ENCODE data around the gene SP6. TPM values are rescaled to one million over a fixed set of nuclear protein-coding genes. Genes with fewer than 3 reads are reported as not detected.
A peak's percentile ranks its signal among the peaks of the same experiment; 100 is the strongest.

SP6 gene
- total RNA-seq, 4 donors from 2014 or later: 0.12 to 0.31 (median 0.14) TPM

GRCh38 chr17:47803201-47803600 is 47.8 kb downstream of the SP6 start:
- no peak for TF ChIP-seq CTCF (IDR thresholded peaks at IDR 0.05)
- no peak for TF ChIP-seq POLR2A (IDR thresholded peaks at IDR 0.05)
- no peak for TF ChIP-seq EP300 (IDR thresholded peaks at IDR 0.05)
- no peak for TF ChIP-seq POLR2AphosphoS5 (IDR thresholded peaks at IDR 0.05)
- no peak overlapping the region for H3K4me3 ChIP-seq
- no peaks in the 10 kb centered on the region for H3K4me1 ChIP-seq
- WGBS, 2 donors (ENCODE audit: low coverage in 1 of 2): 0 to 33% methylated on average over 1 to 3 of the region's 5 CpGs
- no peak overlapping the region for H3K27ac ChIP-seq
- ATAC-seq: no peak
- H3K9me3 ChIP-seq: no peaks in the 10 kb centered on the region
- H3K36me3 ChIP-seq: peaks cover 0 to 17% of the 10 kb centered on the region in 2 donors
- H3K27me3 ChIP-seq: peaks cover 19% of the 10 kb centered on the region

GRCh38 chr17:47802341-47803022 is 48.5 kb downstream of the SP6 start:
- 0 to 27% methylated on average over 1 to 3 of the region's 9 CpGs for WGBS, 2 donors (ENCODE audit: low coverage in 1 of 2)
- no peak for ATAC-seq
- no peaks in the 10 kb centered on the region for H3K9me3 ChIP-seq
- no peaks in the 10 kb centered on the region for H3K4me1 ChIP-seq
- peaks cover 24% of the 10 kb centered on the region for H3K27me3 ChIP-seq
- no peak overlapping the region for H3K27ac ChIP-seq
- no peak overlapping the region for H3K4me3 ChIP-seq
- TF ChIP-seq POLR2AphosphoS5 (IDR thresholded peaks at IDR 0.05): no peak
- peak in 3 of 4 experiments; percentile 36 to 57 (median 38) for TF ChIP-seq CTCF (IDR thresholded peaks at IDR 0.05)
- H3K36me3 ChIP-seq: peaks cover 0 to 10% of the 10 kb centered on the region in 2 donors

GRCh38 chr17:47801906-47802305 is 49.1 kb downstream of the SP6 start:
- 100% methylated on average over 1 of the region's 6 CpGs; no CpG with 5 or more reads in 1 of the 2 donors for WGBS, 2 donors (ENCODE audit: low coverage in 1 of 2)
- no peak for ATAC-seq
- H3K4me1 ChIP-seq: no peaks in the 10 kb centered on the region
- H3K36me3 ChIP-seq: peaks cover 0 to 4% of the 10 kb centered on the region in 2 donors
- TF ChIP-seq EP300 (IDR thresholded peaks at IDR 0.05): no peak
- TF ChIP-seq POLR2A (IDR thresholded peaks at IDR 0.05): no peak
- TF ChIP-seq CTCF (IDR thresholded peaks at IDR 0.05): no peak
- TF ChIP-seq POLR2AphosphoS5 (IDR thresholded peaks at IDR 0.05): no peak
- no peak overlapping the region for H3K27ac ChIP-seq
- H3K9me3 ChIP-seq: no peaks in the 10 kb centered on the region
- peaks cover 24% of the 10 kb centered on the region for H3K27me3 ChIP-seq
- no peak overlapping the region for H3K4me3 ChIP-seq

GRCh38 chr17:47801176-47801765 is 49.7 kb downstream of the SP6 start:
- TF ChIP-seq POLR2AphosphoS5 (IDR thresholded peaks at IDR 0.05) (no peak), CTCF (IDR thresholded peaks at IDR 0.05) (no peak), EP300 (IDR thresholded peaks at IDR 0.05) (no peak), POLR2A (IDR thresholded peaks at IDR 0.05) (no peak)
- Histone ChIP-seq H3K27me3 (peaks cover 24% of the 10 kb centered on the region), H3K4me3 (no peak overlapping the region), H3K27ac (no peak overlapping the region), H3K4me1 (no peaks in the 10 kb centered on the region), H3K9me3 (no peaks in the 10 kb centered on the region), H3K36me3 (no peaks in the 10 kb centered on the region)
- no peak for ATAC-seq
- 60 to 71% methylated on average over 1 to 2 of the region's 4 CpGs for WGBS, 2 donors (ENCODE audit: low coverage in 1 of 2)

- Histone ChIP-seq H3K36me3 (no peaks in the 10 kb centered on the region), H3K4me3 (no peak overlapping the region), H3K27ac (no peak overlapping the region), H3K9me3 (no peaks in the 10 kb centered on the region), H3K4me1 (no peaks in the 10 kb centered on the region), H3K27me3 (peaks cover 24% of the 10 kb centered on the region)
- ATAC-seq: no peak
- TF ChIP-seq POLR2A (IDR thresholded peaks at IDR 0.05) (no peak), POLR2AphosphoS5 (IDR thresholded peaks at IDR 0.05) (no peak), CTCF (IDR thresholded peaks at IDR 0.05) (no peak), EP300 (IDR thresholded peaks at IDR 0.05) (no peak)
- WGBS, 2 donors (ENCODE audit: low coverage in 1 of 2): 71% methylated on average over 11 of the region's 12 CpGs; no CpG with 5 or more reads in 1 of the 2 donors
Measured at GRCh38 chr17:47800686-47801085, 50.3 kb downstream of the SP6 start.

Data from gastroesophageal sphincter (tissue), 4 donors.